ENCODE results near the gene AEBP2.

AEBP2 gene

DNA sequence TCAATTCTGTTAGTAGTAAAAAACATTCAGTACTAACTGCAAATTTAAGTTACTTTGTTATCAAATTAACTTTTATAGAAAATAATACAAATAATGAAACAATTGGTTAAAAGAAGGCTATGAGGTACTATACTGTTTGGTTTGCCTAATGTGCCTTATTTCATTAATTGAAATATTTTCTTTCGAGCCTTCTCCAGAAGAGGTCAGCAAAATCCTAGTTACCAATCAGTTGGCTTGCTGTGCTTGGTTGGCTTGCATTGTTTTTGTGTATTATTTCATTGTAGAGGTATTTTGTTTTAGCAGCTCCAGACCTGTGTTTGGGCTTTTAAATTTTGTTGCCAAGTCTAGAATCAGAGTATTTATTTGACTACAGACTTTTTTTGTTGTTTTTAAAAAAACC, 68.5 kb downstream of the AEBP2 start:
- H3K27me3 ChIP-seq (ENCODE audit: low read depth, low read length): no peaks in the 10 kb centered on the region
- peaks cover 0 to 13% of the 10 kb centered on the region in 2 donors for H3K4me1 ChIP-seq (ENCODE audit: control insufficient read depth in 1 of 2, insufficient read depth in 2 of 2, low read length in 2 of 2)
- no peaks in the 10 kb centered on the region for H3K9me3 ChIP-seq (ENCODE audit: control insufficient read depth in 1 of 2, low read length in 2 of 2)
- H3K4me3 ChIP-seq (ENCODE audit: low read depth in 1 of 2, low read length in 2 of 2): no peak overlapping the region
- H3K27ac ChIP-seq (ENCODE audit: low read length): no peak overlapping the region
- peaks cover 0 to 5% of the 10 kb centered on the region in 2 donors for H3K36me3 ChIP-seq (ENCODE audit: control insufficient read depth in 1 of 2, insufficient read depth in 2 of 2, low read length in 2 of 2)

DNA sequence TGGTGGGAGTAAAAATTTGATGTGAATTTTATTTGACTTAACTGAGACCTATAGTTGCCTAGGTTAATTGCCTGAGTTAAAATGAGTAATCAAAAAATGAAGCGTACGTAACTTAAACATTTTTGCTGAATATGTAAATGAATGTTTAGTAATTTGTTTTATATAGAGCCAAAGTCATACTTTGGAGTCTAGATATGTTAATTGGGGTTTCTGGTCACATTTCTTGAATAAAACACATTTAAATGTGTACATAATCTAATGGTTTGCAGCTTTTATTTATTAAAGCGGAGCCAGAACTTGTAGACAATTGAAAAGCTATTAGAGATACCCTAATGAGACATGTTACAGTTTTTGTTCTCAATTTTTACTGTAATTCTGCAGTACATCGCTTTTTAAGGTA, 71.2 kb downstream of the AEBP2 start:
- Histone ChIP-seq H3K9me3 (ENCODE audit: control insufficient read depth in 1 of 2, low read length in 2 of 2) (no peaks in the 10 kb centered on the region), H3K27ac (ENCODE audit: low read length) (no peak overlapping the region), H3K36me3 (ENCODE audit: control insufficient read depth in 1 of 2, insufficient read depth in 2 of 2, low read length in 2 of 2) (peaks cover 4 to 11% of the 10 kb centered on the region in 2 donors), H3K27me3 (ENCODE audit: low read depth, low read length) (no peaks in the 10 kb centered on the region), H3K4me3 (ENCODE audit: low read depth in 1 of 2, low read length in 2 of 2) (no peak overlapping the region), H3K4me1 (ENCODE audit: control insufficient read depth in 1 of 2, insufficient read depth in 2 of 2, low read length in 2 of 2) (peaks cover 0 to 13% of the 10 kb centered on the region in 2 donors)

DNA sequence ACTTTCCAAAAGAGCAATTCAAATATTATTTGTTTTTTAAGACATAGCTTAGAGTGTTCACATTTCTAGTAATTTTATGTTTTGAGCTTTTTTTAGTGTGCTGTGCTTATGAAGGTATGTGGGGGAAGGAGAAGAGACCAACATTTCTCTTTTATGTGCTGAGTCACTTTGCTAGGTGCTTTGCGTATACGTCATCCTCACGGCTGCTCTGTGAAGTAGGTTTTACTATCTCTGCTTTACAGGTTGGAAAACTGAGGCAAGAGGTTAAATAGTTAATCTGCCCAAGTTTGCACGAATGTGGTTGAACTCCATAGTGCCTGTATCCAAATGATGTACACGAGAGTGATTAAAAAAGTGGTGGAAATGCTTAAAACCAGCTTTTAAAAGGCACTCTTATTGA, 75.9 kb downstream of the AEBP2 start:
- Histone ChIP-seq H3K27me3 (ENCODE audit: low read depth, low read length) (no peaks in the 10 kb centered on the region), H3K9me3 (ENCODE audit: control insufficient read depth in 1 of 2, low read length in 2 of 2) (no peaks in the 10 kb centered on the region), H3K4me1 (ENCODE audit: control insufficient read depth in 1 of 2, insufficient read depth in 2 of 2, low read length in 2 of 2) (peaks cover 0 to 13% of the 10 kb centered on the region in 2 donors), H3K4me3 (ENCODE audit: low read depth in 1 of 2, low read length in 2 of 2) (no peak overlapping the region), H3K36me3 (ENCODE audit: control insufficient read depth in 1 of 2, insufficient read depth in 2 of 2, low read length in 2 of 2) (peaks cover 4 to 11% of the 10 kb centered on the region in 2 donors), H3K27ac (ENCODE audit: low read length) (no peak overlapping the region)

DNA sequence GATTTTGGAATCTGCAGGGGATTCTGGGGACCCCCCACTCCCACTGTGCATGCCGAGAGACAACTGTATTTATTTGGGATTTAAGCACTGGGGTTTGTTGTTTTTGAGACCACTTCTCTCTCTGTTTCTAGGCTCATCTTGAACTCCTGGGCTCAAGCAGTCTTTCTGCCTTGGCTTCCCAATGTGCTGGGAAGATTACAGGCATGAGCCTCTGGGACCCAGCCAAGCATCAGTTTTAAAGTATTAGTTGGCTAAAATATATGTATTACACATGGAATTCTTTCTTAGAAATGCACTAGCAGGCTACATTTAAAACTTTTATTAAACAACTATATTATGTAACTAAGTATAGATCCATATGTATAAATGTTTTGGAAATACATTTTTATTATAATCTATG, 78.3 kb downstream of the AEBP2 start:
- H3K27ac ChIP-seq (ENCODE audit: low read length): no peak overlapping the region
- peaks cover 6 to 11% of the 10 kb centered on the region in 2 donors for H3K36me3 ChIP-seq (ENCODE audit: control insufficient read depth in 1 of 2, insufficient read depth in 2 of 2, low read length in 2 of 2)
- H3K4me3 ChIP-seq (ENCODE audit: low read depth in 1 of 2, low read length in 2 of 2): no peak overlapping the region
- H3K9me3 ChIP-seq (ENCODE audit: control insufficient read depth in 1 of 2, low read length in 2 of 2): no peaks in the 10 kb centered on the region
- H3K4me1 ChIP-seq (ENCODE audit: control insufficient read depth in 1 of 2, insufficient read depth in 2 of 2, low read length in 2 of 2): peaks cover 0 to 13% of the 10 kb centered on the region in 2 donors
- no peaks in the 10 kb centered on the region for H3K27me3 ChIP-seq (ENCODE audit: low read depth, low read length)

GRCh38 chr12:19518209-19518608, 78.9 kb downstream of the AEBP2 start:
- Histone ChIP-seq H3K27me3 (ENCODE audit: low read depth, low read length) (no peaks in the 10 kb centered on the region), H3K9me3 (ENCODE audit: control insufficient read depth in 1 of 2, low read length in 2 of 2) (no peaks in the 10 kb centered on the region), H3K36me3 (ENCODE audit: control insufficient read depth in 1 of 2, insufficient read depth in 2 of 2, low read length in 2 of 2) (peaks cover 11 to 12% of the 10 kb centered on the region in 2 donors), H3K4me3 (ENCODE audit: low read depth in 1 of 2, low read length in 2 of 2) (no peak overlapping the region), H3K4me1 (ENCODE audit: control insufficient read depth in 1 of 2, insufficient read depth in 2 of 2, low read length in 2 of 2) (peaks cover 0 to 13% of the 10 kb centered on the region in 2 donors), H3K27ac (ENCODE audit: low read length) (no peak overlapping the region)

GRCh38 chr12:19520646-19521415, 81.5 kb downstream of the AEBP2 start:
- no peaks in the 10 kb centered on the region for H3K27me3 ChIP-seq (ENCODE audit: low read depth, low read length)
- no peaks in the 10 kb centered on the region for H3K9me3 ChIP-seq (ENCODE audit: control insufficient read depth in 1 of 2, low read length in 2 of 2)
- H3K27ac ChIP-seq (ENCODE audit: low read length): no peak overlapping the region
- H3K4me3 ChIP-seq (ENCODE audit: low read depth in 1 of 2, low read length in 2 of 2): no peak overlapping the region
- peaks cover 0 to 7% of the 10 kb centered on the region in 2 donors for H3K36me3 ChIP-seq (ENCODE audit: control insufficient read depth in 1 of 2, insufficient read depth in 2 of 2, low read length in 2 of 2)
- peaks cover 0 to 13% of the 10 kb centered on the region in 2 donors for H3K4me1 ChIP-seq (ENCODE audit: control insufficient read depth in 1 of 2, insufficient read depth in 2 of 2, low read length in 2 of 2)

- peaks cover 0 to 4% of the 10 kb centered on the region in 2 donors for H3K4me1 ChIP-seq (ENCODE audit: control insufficient read depth in 1 of 2, insufficient read depth in 2 of 2, low read length in 2 of 2)
- H3K4me3 ChIP-seq (ENCODE audit: low read depth in 1 of 2, low read length in 2 of 2): no peak overlapping the region
- no peak overlapping the region for H3K27ac ChIP-seq (ENCODE audit: low read length)
- no peaks in the 10 kb centered on the region for H3K9me3 ChIP-seq (ENCODE audit: control insufficient read depth in 1 of 2, low read length in 2 of 2)
- no peaks in the 10 kb centered on the region for H3K27me3 ChIP-seq (ENCODE audit: low read depth, low read length)
- peaks cover 0 to 7% of the 10 kb centered on the region in 2 donors for H3K36me3 ChIP-seq (ENCODE audit: control insufficient read depth in 1 of 2, insufficient read depth in 2 of 2, low read length in 2 of 2)
Measured at GRCh38 chr12:19525274-19525673, 86.0 kb downstream of the AEBP2 start.

GRCh38 chr12:19527866-19528265, 88.6 kb downstream of the AEBP2 start:
- H3K27me3 ChIP-seq (ENCODE audit: low read depth, low read length): no peaks in the 10 kb centered on the region
- no peak overlapping the region for H3K4me3 ChIP-seq (ENCODE audit: low read depth in 1 of 2, low read length in 2 of 2)
- no peak overlapping the region for H3K27ac ChIP-seq (ENCODE audit: low read length)
- H3K9me3 ChIP-seq (ENCODE audit: control insufficient read depth in 1 of 2, low read length in 2 of 2): no peaks in the 10 kb centered on the region
- H3K36me3 ChIP-seq (ENCODE audit: control insufficient read depth in 1 of 2, insufficient read depth in 2 of 2, low read length in 2 of 2): peaks cover 0 to 3% of the 10 kb centered on the region in 2 donors
- H3K4me1 ChIP-seq (ENCODE audit: control insufficient read depth in 1 of 2, insufficient read depth in 2 of 2, low read length in 2 of 2): peaks cover 0 to 4% of the 10 kb centered on the region in 2 donors

GRCh38 chr12:19528750-19529149, 89.5 kb downstream of the AEBP2 start:
- H3K36me3 ChIP-seq (ENCODE audit: control insufficient read depth in 1 of 2, insufficient read depth in 2 of 2, low read length in 2 of 2): no peaks in the 10 kb centered on the region
- H3K27ac ChIP-seq (ENCODE audit: low read length): no peak overlapping the region
- H3K27me3 ChIP-seq (ENCODE audit: low read depth, low read length): no peaks in the 10 kb centered on the region
- no peaks in the 10 kb centered on the region for H3K9me3 ChIP-seq (ENCODE audit: control insufficient read depth in 1 of 2, low read length in 2 of 2)
- H3K4me1 ChIP-seq (ENCODE audit: control insufficient read depth in 1 of 2, insufficient read depth in 2 of 2, low read length in 2 of 2): peaks cover 0 to 4% of the 10 kb centered on the region in 2 donors
- H3K4me3 ChIP-seq (ENCODE audit: low read depth in 1 of 2, low read length in 2 of 2): no peak overlapping the region

DNA sequence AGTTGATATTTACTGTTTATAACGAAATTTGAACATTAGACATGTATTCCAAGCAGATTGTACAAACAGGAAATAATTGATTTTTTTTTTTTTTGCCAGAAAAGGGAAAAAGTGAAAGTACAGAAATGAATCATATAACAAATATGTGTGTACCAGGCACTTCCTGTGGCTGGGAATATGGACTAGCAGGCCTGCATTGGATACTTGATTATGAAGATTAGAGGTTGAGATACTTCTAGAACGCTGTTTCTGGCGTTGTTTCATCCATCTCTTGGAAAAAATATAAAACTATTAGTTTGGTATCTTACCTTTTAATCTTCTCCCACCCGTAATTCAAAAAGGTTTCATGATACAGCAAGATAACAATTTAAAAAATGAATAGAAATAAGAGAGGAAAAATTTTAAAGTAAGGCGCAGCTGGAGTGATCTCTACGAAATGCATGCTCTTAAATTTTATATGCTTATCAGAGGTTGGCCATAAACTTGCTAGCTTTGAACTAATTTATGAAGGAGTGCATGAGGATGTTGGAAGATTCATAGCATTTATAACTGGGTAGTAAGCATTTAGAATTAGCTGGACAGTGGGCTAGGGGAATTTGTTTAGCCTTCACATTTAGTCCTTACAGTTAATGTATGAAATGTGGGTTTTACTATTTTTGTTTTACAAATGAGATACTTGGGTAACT, 90.8 kb downstream of the AEBP2 start:
- H3K27me3 ChIP-seq (ENCODE audit: low read depth, low read length): no peaks in the 10 kb centered on the region
- H3K9me3 ChIP-seq (ENCODE audit: control insufficient read depth in 1 of 2, low read length in 2 of 2): no peaks in the 10 kb centered on the region
- H3K4me1 ChIP-seq (ENCODE audit: control insufficient read depth in 1 of 2, insufficient read depth in 2 of 2, low read length in 2 of 2): peaks cover 0 to 4% of the 10 kb centered on the region in 2 donors
- H3K4me3 ChIP-seq (ENCODE audit: low read depth in 1 of 2, low read length in 2 of 2): no peak overlapping the region
- no peak overlapping the region for H3K27ac ChIP-seq (ENCODE audit: low read length)
- H3K36me3 ChIP-seq (ENCODE audit: control insufficient read depth in 1 of 2, insufficient read depth in 2 of 2, low read length in 2 of 2): no peaks in the 10 kb centered on the region

- Histone ChIP-seq H3K9me3 (ENCODE audit: control insufficient read depth in 1 of 2, low read length in 2 of 2) (no peaks in the 10 kb centered on the region), H3K4me3 (ENCODE audit: low read depth in 1 of 2, low read length in 2 of 2) (no peak overlapping the region), H3K4me1 (ENCODE audit: control insufficient read depth in 1 of 2, insufficient read depth in 2 of 2, low read length in 2 of 2) (peaks cover 0 to 4% of the 10 kb centered on the region in 2 donors), H3K36me3 (ENCODE audit: control insufficient read depth in 1 of 2, insufficient read depth in 2 of 2, low read length in 2 of 2) (no peaks in the 10 kb centered on the region), H3K27me3 (ENCODE audit: low read depth, low read length) (no peaks in the 10 kb centered on the region), H3K27ac (ENCODE audit: low read length) (no peak overlapping the region)
Measured at GRCh38 chr12:19530637-19531023, 91.3 kb downstream of the AEBP2 start.

Data from muscle layer of duodenum (tissue), 2 donors.